ENCODE results near the gene NTM.

The NTM gene

DNA sequence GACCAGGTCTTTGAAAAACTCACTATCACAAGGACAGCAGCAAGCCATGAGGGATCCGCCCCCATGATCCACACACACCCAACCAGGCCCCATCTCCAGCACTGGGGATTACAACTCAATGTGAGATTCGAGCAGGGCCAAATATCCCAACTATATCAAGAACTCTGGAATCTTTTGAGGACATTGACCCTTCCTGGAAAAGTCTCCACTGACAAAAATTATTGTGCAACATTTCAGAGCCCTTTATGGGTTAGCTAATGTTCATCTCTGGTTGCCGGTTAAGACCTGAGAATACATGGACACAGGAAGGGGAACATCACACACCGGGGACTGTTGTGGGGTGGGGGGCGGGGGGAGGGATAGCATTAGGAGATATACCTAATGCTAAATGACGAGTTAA lies 479.1 kb downstream of the NTM start:
- DNase-seq (no peak), ATAC-seq (replicated peaks) (no peak)
- no peak overlapping the region for H3K4me3 Mint-ChIP-seq
- H3K27ac Mint-ChIP-seq, result no peak overlapping the region
- H3K36me3 Mint-ChIP-seq, result no peaks in the 10 kb centered on the region
- no peaks in the 10 kb centered on the region for H3K4me1 Mint-ChIP-seq
- H3K27me3 Mint-ChIP-seq, result peaks cover 0 to 5% of the 10 kb centered on the region in 2 donors
- H3K9me3 Mint-ChIP-seq, result peaks cover 1 to 5% of the 10 kb centered on the region in 2 donors

DNA sequence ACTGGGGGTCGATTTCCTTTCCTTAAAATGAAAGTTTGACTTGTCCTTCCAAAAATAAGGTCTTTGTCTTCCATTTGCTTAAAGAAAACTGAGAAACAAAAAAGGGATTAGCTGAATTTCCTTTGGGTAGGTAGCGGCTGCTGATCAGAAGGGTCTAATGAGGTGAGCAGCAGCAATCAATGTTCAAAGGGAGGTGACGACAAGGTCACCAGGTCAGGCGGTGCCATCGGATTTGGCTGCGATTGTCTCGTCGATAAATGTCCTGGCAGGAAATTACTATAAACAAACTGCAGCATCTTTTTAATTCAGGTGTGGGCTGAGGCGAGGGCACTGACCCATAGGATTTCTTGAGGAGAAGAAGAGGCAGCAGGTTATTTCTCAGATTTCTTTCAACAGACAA lies 480.1 kb downstream of the NTM start:
- H3K27me3 Mint-ChIP-seq, result peaks cover 0 to 5% of the 10 kb centered on the region in 2 donors
- no peak overlapping the region for H3K27ac Mint-ChIP-seq
- no peaks in the 10 kb centered on the region for H3K4me1 Mint-ChIP-seq
- no peak for DNase-seq
- H3K9me3 Mint-ChIP-seq, result peaks cover 1 to 5% of the 10 kb centered on the region in 2 donors
- no peaks in the 10 kb centered on the region for H3K36me3 Mint-ChIP-seq
- ATAC-seq (replicated peaks), result no peak
- H3K4me3 Mint-ChIP-seq, result no peak overlapping the region

GRCh38 chr11:131851964-131852755 lies 481.7 kb downstream of the NTM start:
- Mint-ChIP-seq H3K27me3 (peaks cover 0 to 5% of the 10 kb centered on the region in 2 donors), H3K4me3 (no peak overlapping the region), H3K27ac (no peak overlapping the region), H3K9me3 (peaks cover 1 to 5% of the 10 kb centered on the region in 2 donors), H3K4me1 (no peaks in the 10 kb centered on the region), H3K36me3 (no peaks in the 10 kb centered on the region)
- no peak for DNase-seq
- ATAC-seq (replicated peaks), result no peak

GRCh38 chr11:131852757-131853156 lies 482.3 kb downstream of the NTM start:
- Mint-ChIP-seq H3K4me3 (no peak overlapping the region), H3K4me1 (no peaks in the 10 kb centered on the region), H3K36me3 (no peaks in the 10 kb centered on the region), H3K27ac (no peak overlapping the region), H3K9me3 (peaks cover 1 to 5% of the 10 kb centered on the region in 2 donors), H3K27me3 (peaks cover 0 to 5% of the 10 kb centered on the region in 2 donors)
- ATAC-seq (replicated peaks) (no peak), DNase-seq (no peak)

DNA sequence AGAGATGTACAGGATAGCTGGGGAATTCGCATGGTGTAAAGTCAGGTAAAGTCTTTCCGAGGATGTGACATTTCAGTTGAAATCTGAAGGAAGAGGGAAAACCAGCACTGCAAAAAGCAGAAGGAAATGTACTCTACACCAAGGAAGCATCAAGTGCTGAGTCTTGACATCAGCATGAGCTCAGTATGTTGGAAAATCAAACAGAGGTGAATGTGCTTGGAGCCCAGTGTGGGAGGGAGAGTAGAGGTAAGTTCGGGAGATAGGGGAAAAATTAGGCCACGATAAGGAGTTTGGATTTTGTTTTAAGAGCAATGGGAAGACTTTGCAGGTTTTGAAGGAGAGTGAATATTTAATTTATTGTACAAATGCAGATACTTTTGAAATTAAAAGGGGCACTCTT lies 484.0 kb downstream of the NTM start:
- Mint-ChIP-seq H3K36me3 (no peaks in the 10 kb centered on the region), H3K4me3 (no peak overlapping the region), H3K9me3 (peaks cover 1 to 5% of the 10 kb centered on the region in 2 donors), H3K27me3 (peaks cover 0 to 5% of the 10 kb centered on the region in 2 donors), H3K27ac (no peak overlapping the region), H3K4me1 (no peaks in the 10 kb centered on the region)
- DNase-seq (no peak), ATAC-seq (replicated peaks) (no peak)

GRCh38 chr11:131855320-131855719 lies 484.9 kb downstream of the NTM start:
- peaks cover 1 to 5% of the 10 kb centered on the region in 2 donors for H3K9me3 Mint-ChIP-seq
- H3K4me3 Mint-ChIP-seq, result no peak overlapping the region
- ATAC-seq (replicated peaks) (no peak), DNase-seq (no peak)
- peaks cover 0 to 5% of the 10 kb centered on the region in 2 donors for H3K27me3 Mint-ChIP-seq
- no peaks in the 10 kb centered on the region for H3K36me3 Mint-ChIP-seq
- H3K27ac Mint-ChIP-seq, result no peak overlapping the region
- H3K4me1 Mint-ChIP-seq, result no peaks in the 10 kb centered on the region

GRCh38 chr11:131857246-131857645 lies 486.8 kb downstream of the NTM start:
- no peaks in the 10 kb centered on the region for H3K36me3 Mint-ChIP-seq
- H3K27ac Mint-ChIP-seq, result no peak overlapping the region
- H3K4me1 Mint-ChIP-seq, result no peaks in the 10 kb centered on the region
- peaks cover 1 to 5% of the 10 kb centered on the region in 2 donors for H3K9me3 Mint-ChIP-seq
- ATAC-seq (replicated peaks) (no peak), DNase-seq (no peak)
- H3K27me3 Mint-ChIP-seq, result peaks cover 0 to 5% of the 10 kb centered on the region in 2 donors
- no peak overlapping the region for H3K4me3 Mint-ChIP-seq

DNA sequence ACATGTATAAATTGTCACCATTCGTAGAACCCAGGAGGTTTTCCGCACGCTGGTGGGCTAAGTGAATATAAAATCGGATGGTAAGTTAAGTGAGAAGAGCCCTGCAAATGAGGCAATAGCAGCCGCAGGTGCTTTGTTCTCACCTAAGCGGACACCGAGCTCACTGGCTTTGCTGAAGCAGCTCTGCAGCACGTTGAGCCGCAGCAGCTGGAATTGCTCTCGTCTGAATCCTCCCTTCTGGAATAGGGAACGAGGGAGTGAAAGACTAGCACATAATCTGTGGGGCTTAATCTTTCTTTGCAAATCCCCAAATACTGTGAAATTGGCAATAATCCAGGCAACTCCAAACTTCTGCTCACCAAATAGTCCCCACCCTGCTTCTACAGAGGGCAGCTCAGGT lies 488.1 kb downstream of the NTM start:
- no peaks in the 10 kb centered on the region for H3K36me3 Mint-ChIP-seq
- H3K9me3 Mint-ChIP-seq, result no peaks in the 10 kb centered on the region
- no peak for ATAC-seq (replicated peaks)
- no peaks in the 10 kb centered on the region for H3K4me1 Mint-ChIP-seq
- H3K27ac Mint-ChIP-seq, result no peak overlapping the region
- no peak for DNase-seq
- H3K4me3 Mint-ChIP-seq, result no peak overlapping the region
- no peaks in the 10 kb centered on the region for H3K27me3 Mint-ChIP-seq

- H3K27me3 Mint-ChIP-seq, result no peaks in the 10 kb centered on the region
- H3K36me3 Mint-ChIP-seq, result no peaks in the 10 kb centered on the region
- no peak for DNase-seq
- no peaks in the 10 kb centered on the region for H3K4me1 Mint-ChIP-seq
- no peaks in the 10 kb centered on the region for H3K9me3 Mint-ChIP-seq
- H3K4me3 Mint-ChIP-seq, result no peak overlapping the region
- no peak for ATAC-seq (replicated peaks)
- no peak overlapping the region for H3K27ac Mint-ChIP-seq
Measured at GRCh38 chr11:131859538-131860210, 489.3 kb downstream of the NTM start.

DNA sequence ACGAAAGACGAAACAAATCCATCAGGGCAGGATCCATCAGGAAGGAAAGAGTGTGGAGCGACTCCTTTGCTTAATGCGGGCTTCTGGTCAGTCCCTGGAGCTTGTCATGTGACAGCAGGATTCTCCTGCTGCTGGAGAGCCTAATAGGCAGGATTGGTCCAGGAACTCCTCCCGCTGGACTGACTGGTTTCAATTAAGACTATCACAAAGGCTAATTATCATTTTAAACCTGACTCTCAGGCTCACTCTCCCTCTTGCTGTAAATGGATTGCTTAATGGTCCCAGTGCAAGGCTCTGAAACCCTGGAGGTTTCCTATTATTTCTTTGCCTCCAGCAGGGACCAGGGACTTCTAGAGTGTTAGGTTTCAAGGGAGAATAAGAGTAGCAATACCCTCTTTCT lies 493.8 kb downstream of the NTM start:
- Mint-ChIP-seq H3K27me3 (no peaks in the 10 kb centered on the region), H3K36me3 (no peaks in the 10 kb centered on the region), H3K27ac (no peak overlapping the region), H3K9me3 (peaks cover 5 to 6% of the 10 kb centered on the region in 2 donors), H3K4me3 (no peak overlapping the region), H3K4me1 (no peaks in the 10 kb centered on the region)
- DNase-seq (no peak), ATAC-seq (replicated peaks) (no peak)

DNA sequence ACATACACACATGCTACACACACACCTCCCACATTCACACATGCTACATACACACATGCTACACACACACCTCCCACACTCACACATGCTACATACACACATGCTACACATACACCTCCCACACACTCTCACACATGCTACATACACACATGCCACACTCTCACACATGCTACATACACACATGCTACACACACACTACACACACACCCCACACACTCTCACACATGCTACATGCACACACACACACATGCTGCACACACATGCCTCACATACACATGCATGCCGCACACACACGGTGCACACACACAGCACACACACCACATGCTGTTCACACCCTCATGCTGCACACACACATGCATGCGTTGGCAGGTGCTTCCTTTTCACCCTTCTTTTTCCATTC lies 495.4 kb downstream of the NTM start:
- no peak for DNase-seq
- Mint-ChIP-seq H3K4me3 (no peak overlapping the region), H3K27ac (peak overlapping the region; percentile 14), H3K27me3 (no peaks in the 10 kb centered on the region), H3K36me3 (no peaks in the 10 kb centered on the region), H3K9me3 (peaks cover 5 to 6% of the 10 kb centered on the region in 2 donors), H3K4me1 (no peaks in the 10 kb centered on the region)
- ATAC-seq (replicated peaks), result no peak

- Mint-ChIP-seq H3K27ac (no peak overlapping the region), H3K9me3 (peaks cover 5 to 7% of the 10 kb centered on the region in 2 donors), H3K27me3 (no peaks in the 10 kb centered on the region), H3K36me3 (no peaks in the 10 kb centered on the region), H3K4me3 (no peak overlapping the region), H3K4me1 (no peaks in the 10 kb centered on the region)
- ATAC-seq (replicated peaks) (no peak), DNase-seq (no peak)
Measured at GRCh38 chr11:131866535-131867400, 496.4 kb downstream of the NTM start.

DNA sequence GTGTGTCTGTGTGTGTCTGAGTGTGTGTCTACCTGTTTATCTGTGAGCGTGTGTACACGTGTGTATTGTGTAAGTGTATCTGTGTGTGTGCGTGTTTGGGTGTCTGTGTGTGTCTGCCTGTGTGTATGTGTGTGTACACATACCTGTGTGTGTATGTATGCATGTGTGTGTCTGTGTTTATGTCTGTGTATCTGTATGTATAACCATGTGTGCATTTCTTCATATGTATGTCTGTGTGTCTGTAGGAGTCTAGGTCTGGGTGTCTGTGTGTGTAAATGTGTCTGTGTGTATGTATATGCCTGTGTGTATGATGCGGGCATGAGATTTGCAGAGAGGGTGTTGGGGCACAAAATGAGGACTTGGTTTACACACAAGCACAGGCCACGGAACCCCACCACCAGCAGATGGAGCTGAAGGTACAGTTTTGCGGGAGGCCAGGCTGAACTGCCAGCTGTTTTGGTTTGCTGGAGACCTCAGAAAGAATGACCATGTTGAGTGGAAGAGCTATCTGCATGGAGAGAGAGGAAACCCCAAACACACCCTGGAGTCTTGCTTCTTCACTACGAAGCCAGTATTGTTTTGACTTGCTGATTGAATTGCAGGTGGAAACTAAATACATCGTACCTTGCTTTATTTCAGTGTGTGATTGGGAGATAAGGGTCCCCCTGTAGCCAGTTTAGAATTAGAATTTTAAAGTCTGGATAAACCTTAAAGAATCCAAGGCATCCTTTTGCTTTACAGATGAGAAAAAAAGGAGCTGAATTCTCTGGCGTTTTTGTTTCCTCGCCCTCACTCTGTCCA lies 497.2 kb downstream of the NTM start:
- Mint-ChIP-seq H3K27me3 (no peaks in the 10 kb centered on the region), H3K4me3 (no peak overlapping the region), H3K36me3 (no peaks in the 10 kb centered on the region), H3K9me3 (peaks cover 5 to 9% of the 10 kb centered on the region in 2 donors), H3K4me1 (no peaks in the 10 kb centered on the region), H3K27ac (no peak overlapping the region)
- DNase-seq (peak; percentile 0), ATAC-seq (replicated peaks) (peak in 1 of 2 donors; percentile 46)
